Measurements from ENCODE around the gene APLF.

- TF ChIP-seq POLR2AphosphoS5 (IDR thresholded peaks at IDR 0.05; ENCODE audit: low read length) (no peak), SREBF2 (IDR thresholded peaks at IDR 0.05; ENCODE audit: low read length) (no peak), CTCF (IDR thresholded peaks at IDR 0.05 in 2 of 3, conservative IDR thresholded peaks at IDR 0.05 in 1 of 3; ENCODE audit: control insufficient read depth in 2 of 3, extremely low read depth in 1 of 3, insufficient read depth in 1 of 3, low read depth in 3 of 3, low read length in 3 of 3) (peak in 2 of 3 experiments; percentile 26 to 49; a peak in 3 of 6 replicates), CBFB (IDR thresholded peaks at IDR 0.05; ENCODE audit: low read depth) (no peak), EZH2 (IDR thresholded peaks at IDR 0.05; ENCODE audit: borderline replicate concordance, control insufficient read depth, low read depth, low read length) (no peak), RCOR1 (conservative IDR thresholded peaks at IDR 0.05; ENCODE audit: low read depth, low read length) (no peak), EGR1 (IDR thresholded peaks at IDR 0.05; ENCODE audit: borderline replicate concordance in 1 of 2, low read depth in 2 of 2, low read length in 2 of 2) (no peak), POLR2A (IDR thresholded peaks at IDR 0.05; ENCODE audit: low read depth, low read length) (no peak), GABPA (IDR thresholded peaks at IDR 0.05; ENCODE audit: low read depth) (no peak), FOS (IDR thresholded peaks at IDR 0.05; ENCODE audit: borderline replicate concordance, extremely low read depth, insufficient read length) (no peak), NFYA (IDR thresholded peaks at IDR 0.05; ENCODE audit: borderline replicate concordance, low read depth, low read length) (no peak)
Measured at GRCh38 chr2:68487773-68488355, 20.5 kb downstream of the APLF start.

Measured in GM12878 (cell line).